Prostate gland (tissue), 2 donors: ENCODE measurements around the gene NSD2.
"Not testable (repeated sequence)": the region's sequence is repeated elsewhere in the genome, so short reads cannot be mapped to it uniquely, and the experiment has no call there.

Source experiments
- POLR2A ChIP-seq: fragments of 450-650 bp; IDR thresholded peaks from one replicate; pipeline ENCODE4 v1.6.1; 2016; ENCODE audit warnings: antibody characterized with exemption, mild to moderate bottlenecking
- TF ChIP-seq, protein P1 (sequence below), 4 experiments: fragments of 200-600 bp in 2 of 4; fragments of 450-650 bp in 2 of 4; sonication (generic) in 2 of 4; IDR thresholded peaks; 1 replicate in 3 of 4; 2 replicates in 1 of 4; pipeline ENCODE4 v1.5.1; 2016 to 2019; ENCODE audit warnings: antibody characterized with exemption in 4 of 4, mild to moderate bottlenecking in 2 of 4, moderate library complexity in 2 of 4

DNA sequence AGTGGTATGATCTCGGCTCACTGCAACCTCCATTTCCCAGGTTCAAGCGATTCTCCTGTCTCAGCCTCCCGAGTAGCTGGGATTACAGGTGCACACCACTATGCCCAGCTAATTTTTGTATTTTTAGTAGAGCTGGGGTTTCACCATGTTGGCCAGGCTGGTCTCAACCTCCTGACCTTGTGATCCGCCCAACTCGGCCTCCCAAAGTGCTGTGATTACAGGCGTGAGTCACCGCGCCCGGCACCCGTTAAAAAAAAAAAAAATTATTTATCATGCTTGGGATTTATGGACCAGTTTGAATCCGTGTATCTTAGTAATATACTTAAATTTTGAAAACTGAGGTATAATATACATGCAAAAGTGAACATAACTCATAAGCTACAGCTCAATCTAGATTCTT lies 38.5 kb downstream of the NSD2 start:
- not testable (repeated sequence) for TF ChIP-seq POLR2A
- TF ChIP-seq, protein P1, sequence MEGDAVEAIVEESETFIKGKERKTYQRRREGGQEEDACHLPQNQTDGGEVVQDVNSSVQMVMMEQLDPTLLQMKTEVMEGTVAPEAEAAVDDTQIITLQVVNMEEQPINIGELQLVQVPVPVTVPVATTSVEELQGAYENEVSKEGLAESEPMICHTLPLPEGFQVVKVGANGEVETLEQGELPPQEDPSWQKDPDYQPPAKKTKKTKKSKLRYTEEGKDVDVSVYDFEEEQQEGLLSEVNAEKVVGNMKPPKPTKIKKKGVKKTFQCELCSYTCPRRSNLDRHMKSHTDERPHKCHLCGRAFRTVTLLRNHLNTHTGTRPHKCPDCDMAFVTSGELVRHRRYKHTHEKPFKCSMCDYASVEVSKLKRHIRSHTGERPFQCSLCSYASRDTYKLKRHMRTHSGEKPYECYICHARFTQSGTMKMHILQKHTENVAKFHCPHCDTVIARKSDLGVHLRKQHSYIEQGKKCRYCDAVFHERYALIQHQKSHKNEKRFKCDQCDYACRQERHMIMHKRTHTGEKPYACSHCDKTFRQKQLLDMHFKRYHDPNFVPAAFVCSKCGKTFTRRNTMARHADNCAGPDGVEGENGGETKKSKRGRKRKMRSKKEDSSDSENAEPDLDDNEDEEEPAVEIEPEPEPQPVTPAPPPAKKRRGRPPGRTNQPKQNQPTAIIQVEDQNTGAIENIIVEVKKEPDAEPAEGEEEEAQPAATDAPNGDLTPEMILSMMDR (IDR thresholded peaks at IDR 0.05) = not testable (repeated sequence)
